Hepatocyte (in vitro differentiated cells): ENCODE data around the gene LUC7L2. TPM values are rescaled to one million over a fixed set of nuclear protein-coding genes. Genes with fewer than 3 reads are reported as not detected.
"Not testable (repeated sequence)": the region's sequence is repeated elsewhere in the genome, so short reads cannot be mapped to it uniquely, and the experiment has no call there.

Experiments
- DNase-seq: peaks from one replicate; pipeline ENCODE4 v3.0.0-alpha.2; 2016; ENCODE audit warnings: low spot score
- H2AFZ ChIP-seq: fragments of 200-600 bp; sonication (generic); 2 replicates; pipeline ENCODE4 v1.6.0; 2016; ENCODE audit warnings: antibody characterized with exemption, mild to moderate bottlenecking
- H3K27ac ChIP-seq: fragments of 200-600 bp; sonication (generic); 2 replicates; pipeline ENCODE4 v1.5.1; 2016; ENCODE audit warnings: mild to moderate bottlenecking
- H3K27me3 ChIP-seq: fragments of 200-600 bp; sonication (generic); 2 replicates; pipeline ENCODE4 v1.6.1; 2016
- H3K36me3 ChIP-seq: fragments of 200-600 bp; sonication (generic); replicated peaks from 2 replicates; pipeline ENCODE4 v1.5.1; 2016; ENCODE audit warnings: low read depth; ENCODE audit not compliant: insufficient read depth
- H3K4me1 ChIP-seq: fragments of 200-600 bp; sonication (generic); 2 replicates; pipeline ENCODE4 v1.5.1; 2016; ENCODE audit warnings: mild to moderate bottlenecking, moderate library complexity; ENCODE audit not compliant: insufficient read depth
- H3K4me2 ChIP-seq: fragments of 200-600 bp; sonication (generic); 2 replicates; pipeline ENCODE4 v1.6.0; 2016
- H3K4me3 ChIP-seq: fragments of 200-600 bp; sonication (generic); 2 replicates; pipeline ENCODE4 v1.5.1; 2016; ENCODE audit warnings: mild to moderate bottlenecking
- H3K79me2 ChIP-seq: fragments of 200-600 bp; sonication (generic); 2 replicates; pipeline ENCODE4 v1.6.0; 2017; ENCODE audit warnings: mild to moderate bottlenecking
- H3K9me2 ChIP-seq: fragments of 200-600 bp; sonication (generic); replicated peaks from 2 replicates; pipeline ENCODE4 v1.6.0; 2017; ENCODE audit warnings: mild to moderate bottlenecking; ENCODE audit not compliant: insufficient read depth
- H3K9me3 ChIP-seq: fragments of 200-600 bp; sonication (generic); 2 replicates; pipeline ENCODE4 v1.5.1; 2016; ENCODE audit warnings: low read depth, mild to moderate bottlenecking
- H4K20me1 ChIP-seq: fragments of 200-600 bp; sonication (generic); 2 replicates; pipeline ENCODE4 v1.6.0; 2016; ENCODE audit warnings: mild to moderate bottlenecking; ENCODE audit not compliant: insufficient read depth, poor library complexity, severe bottlenecking
- EZH2 ChIP-seq: fragments of 200-600 bp; sonication (generic); IDR thresholded peaks from 2 replicates; pipeline ENCODE4 v1.6.1; 2016; ENCODE audit warnings: antibody characterized with exemption, mild to moderate bottlenecking, borderline replicate concordance
- EZH2phosphoT487 ChIP-seq: fragments of 200-600 bp; sonication (generic); IDR thresholded peaks from one replicate; pipeline ENCODE4 v1.6.1; 2018; ENCODE audit warnings: antibody characterized with exemption, mild to moderate bottlenecking, low read depth, moderate library complexity; ENCODE audit not compliant: unreplicated experiment, severe bottlenecking
- WGBS: methylation state at CpG from one replicate; pipeline ENCODE4 v1.1.6; 2016; ENCODE audit warnings: low lambda C conversion rate; ENCODE audit errors: missing lambda C conversion rate; 5-methylcytosine and 5-hydroxymethylcytosine counted together
- polyA plus RNA-seq: library from polyadenylated mRNA; unstranded; fragments of >200 nt; fragmentation: Nextera tagmentation; extraction: Ambion mirVana; gene quantifications from 2 replicates; pipeline ENCODE4 v1.2.1, GENCODE V29; 2016
- total RNA-seq: library from RNA; depleted of rRNA; stranded (reverse); fragments of >200 nt; gene quantifications from 2 replicates; pipeline ENCODE4 v1.2.3, GENCODE V29; 2014
- TF ChIP-seq, protein P1 (sequence below): fragments of 200-600 bp; sonication (generic); IDR thresholded peaks from 2 replicates; pipeline ENCODE4 v1.5.1; 2016; ENCODE audit warnings: antibody characterized with exemption, mild to moderate bottlenecking; ENCODE audit not compliant: poor library complexity

The LUC7L2 gene
- total and polyA plus RNA-seq, 2 experiments from 2014 or later, result 68.6 to 76.4 TPM

DNA sequence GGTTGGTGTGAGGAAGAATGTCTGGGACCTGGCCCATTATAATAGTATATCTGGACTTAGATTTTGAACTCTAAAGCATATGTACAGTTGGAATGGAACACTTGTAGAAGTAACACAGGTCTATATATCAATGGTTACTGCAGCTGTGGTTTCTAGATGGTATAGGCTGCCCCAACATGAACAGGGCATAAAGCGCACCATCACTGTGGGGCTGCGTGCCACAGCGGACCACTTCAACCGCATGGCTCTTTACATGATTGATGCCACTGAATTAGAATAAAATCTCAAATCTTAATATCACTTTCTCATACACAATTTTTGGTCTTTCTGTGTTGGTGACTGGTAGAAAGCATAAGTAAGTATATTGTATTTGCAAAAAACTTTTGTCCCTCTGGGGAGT, 64.3 kb downstream of the LUC7L2 start:
- Histone ChIP-seq H3K4me3 (no peak overlapping the region), H3K4me1 (no peaks in the 10 kb centered on the region), H3K27me3 (no peaks in the 10 kb centered on the region), H2AFZ (no peak overlapping the region), H3K79me2 (peaks cover 3% of the 10 kb centered on the region), H4K20me1 (no peaks in the 10 kb centered on the region), H3K27ac (peak overlapping the region; percentile 63), H3K4me2 (no peak overlapping the region), H3K9me3 (no peaks in the 10 kb centered on the region), H3K9me2 (no peaks in the 10 kb centered on the region), H3K36me3 (no peaks in the 10 kb centered on the region)
- DNase-seq, result no peak
- TF ChIP-seq, protein P1, sequence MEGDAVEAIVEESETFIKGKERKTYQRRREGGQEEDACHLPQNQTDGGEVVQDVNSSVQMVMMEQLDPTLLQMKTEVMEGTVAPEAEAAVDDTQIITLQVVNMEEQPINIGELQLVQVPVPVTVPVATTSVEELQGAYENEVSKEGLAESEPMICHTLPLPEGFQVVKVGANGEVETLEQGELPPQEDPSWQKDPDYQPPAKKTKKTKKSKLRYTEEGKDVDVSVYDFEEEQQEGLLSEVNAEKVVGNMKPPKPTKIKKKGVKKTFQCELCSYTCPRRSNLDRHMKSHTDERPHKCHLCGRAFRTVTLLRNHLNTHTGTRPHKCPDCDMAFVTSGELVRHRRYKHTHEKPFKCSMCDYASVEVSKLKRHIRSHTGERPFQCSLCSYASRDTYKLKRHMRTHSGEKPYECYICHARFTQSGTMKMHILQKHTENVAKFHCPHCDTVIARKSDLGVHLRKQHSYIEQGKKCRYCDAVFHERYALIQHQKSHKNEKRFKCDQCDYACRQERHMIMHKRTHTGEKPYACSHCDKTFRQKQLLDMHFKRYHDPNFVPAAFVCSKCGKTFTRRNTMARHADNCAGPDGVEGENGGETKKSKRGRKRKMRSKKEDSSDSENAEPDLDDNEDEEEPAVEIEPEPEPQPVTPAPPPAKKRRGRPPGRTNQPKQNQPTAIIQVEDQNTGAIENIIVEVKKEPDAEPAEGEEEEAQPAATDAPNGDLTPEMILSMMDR, result no peak
- TF ChIP-seq EZH2, result no peak
- no peak for TF ChIP-seq EZH2phosphoT487
- 100% methylated on average over 4 of the region's 4 CpGs for WGBS

DNA sequence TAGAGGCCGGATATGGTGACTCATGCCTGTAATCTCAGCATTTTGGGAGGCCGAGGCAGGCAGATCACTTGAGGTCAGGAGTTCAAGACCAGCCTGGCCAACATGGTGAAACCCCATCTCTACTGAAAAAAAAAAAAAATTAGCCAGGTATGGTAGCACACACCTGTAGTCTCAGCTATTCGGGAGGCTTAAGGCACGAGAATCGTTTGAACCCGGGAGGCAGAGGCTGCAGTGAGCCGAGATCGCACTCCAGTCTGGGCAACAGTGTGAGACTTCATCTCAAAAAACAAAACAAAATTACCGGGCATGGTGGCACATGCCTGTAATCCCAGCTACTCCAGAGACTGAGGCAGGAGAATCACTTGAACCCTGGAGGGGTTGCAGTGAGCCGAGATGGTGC, 66.0 kb downstream of the LUC7L2 start:
- not testable (repeated sequence) for H4K20me1 ChIP-seq, H3K9me2 ChIP-seq, H3K36me3 ChIP-seq, H2AFZ ChIP-seq, H3K4me3 ChIP-seq, H3K4me1 ChIP-seq, DNase-seq, H3K27ac ChIP-seq, H3K9me3 ChIP-seq, H3K4me2 ChIP-seq, H3K79me2 ChIP-seq, H3K27me3 ChIP-seq
- 95% methylated on average over 10 of the region's 10 CpGs for WGBS

DNA sequence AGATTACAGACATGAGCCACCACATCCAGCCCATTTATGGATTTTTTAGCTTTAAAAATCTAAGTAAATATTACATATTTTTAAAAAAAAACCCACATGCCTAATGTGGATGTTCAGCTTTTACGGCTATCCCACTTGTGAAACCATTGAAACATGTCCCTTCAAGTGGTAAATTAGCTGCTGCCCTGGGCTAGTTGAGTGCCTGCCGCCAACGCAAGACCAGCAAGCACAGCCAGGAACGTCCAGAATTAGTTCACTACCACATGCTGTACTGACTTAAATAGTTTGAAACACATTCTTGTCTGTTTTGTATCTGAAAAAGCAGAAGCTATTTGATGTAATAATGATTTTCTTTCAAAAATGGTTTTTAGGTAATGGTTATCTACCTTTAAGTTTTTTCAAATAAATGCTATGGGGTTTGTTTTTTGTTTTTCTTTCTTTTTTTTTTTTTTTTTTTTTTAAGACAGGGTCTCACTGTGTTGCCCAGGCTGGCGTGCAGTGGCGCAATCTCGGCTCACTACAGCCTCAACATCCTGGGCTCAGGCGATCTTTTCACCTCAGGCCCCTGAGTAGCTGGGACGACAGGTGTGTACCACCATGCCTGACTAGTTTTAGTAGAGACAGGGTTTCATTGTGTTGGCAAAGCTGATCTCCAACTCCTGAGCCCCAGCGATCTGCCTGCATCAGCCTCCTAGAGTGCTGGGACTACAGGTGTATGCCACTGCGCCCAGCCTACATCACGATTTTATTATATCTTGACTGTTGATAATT, 66.7 kb downstream of the LUC7L2 start:
- H3K4me1 ChIP-seq, result peaks cover 3% of the 10 kb centered on the region
- no peak overlapping the region for H3K4me2 ChIP-seq
- no peaks in the 10 kb centered on the region for H3K36me3 ChIP-seq
- WGBS, result 92% methylated on average over 12 of the region's 12 CpGs
- H3K4me3 ChIP-seq, result no peak overlapping the region
- H3K27ac ChIP-seq, result no peak overlapping the region
- H4K20me1 ChIP-seq, result no peaks in the 10 kb centered on the region
- TF ChIP-seq, protein P1, result no peak
- TF ChIP-seq EZH2 (no peak), EZH2phosphoT487 (no peak)
- H2AFZ ChIP-seq, result no peak overlapping the region
- no peaks in the 10 kb centered on the region for H3K27me3 ChIP-seq
- DNase-seq, result no peak
- H3K9me3 ChIP-seq, result no peaks in the 10 kb centered on the region
- no peaks in the 10 kb centered on the region for H3K9me2 ChIP-seq
- H3K79me2 ChIP-seq, result peaks cover 4% of the 10 kb centered on the region

DNA sequence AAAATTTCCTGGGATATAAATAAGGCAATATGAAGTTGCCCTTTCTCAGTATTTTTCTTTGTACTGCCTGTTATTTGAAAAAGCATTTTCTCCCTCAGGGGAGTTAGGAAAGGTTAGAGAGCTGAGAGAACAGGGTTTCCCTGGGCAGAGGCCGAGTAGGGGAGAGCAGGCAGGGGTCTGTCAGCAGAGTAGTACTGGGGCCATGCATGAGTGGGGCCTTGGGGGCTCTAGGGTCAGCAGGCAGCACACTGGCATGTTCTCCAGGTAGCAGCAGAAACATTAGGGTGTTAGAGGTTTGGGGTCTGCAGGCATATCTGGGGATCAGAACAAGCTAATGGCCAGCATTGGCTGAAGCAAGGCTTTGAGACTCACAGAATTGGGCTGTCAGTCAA, 67.3 kb downstream of the LUC7L2 start:
- Histone ChIP-seq H3K27me3 (no peaks in the 10 kb centered on the region), H3K9me3 (no peaks in the 10 kb centered on the region), H3K79me2 (peaks cover 4% of the 10 kb centered on the region), H3K27ac (no peak overlapping the region), H3K4me1 (peaks cover 3% of the 10 kb centered on the region), H3K36me3 (no peaks in the 10 kb centered on the region), H2AFZ (no peak overlapping the region), H3K4me3 (no peak overlapping the region), H3K4me2 (no peak overlapping the region), H3K9me2 (no peaks in the 10 kb centered on the region), H4K20me1 (no peaks in the 10 kb centered on the region)
- DNase-seq, result no peak
- WGBS, result 92% methylated on average over 1 of the region's 1 CpG
- TF ChIP-seq EZH2phosphoT487 (no peak), EZH2 (no peak)
